Ramos (cell line): ENCODE measurements around the gene SOS1.
"Not testable (repeated sequence)": the region's sequence is repeated elsewhere in the genome, so short reads cannot be mapped to it uniquely, and the experiment has no call there.

Experiments used
- in situ Hi-C: fragments of 300-500 bp; cut with MboI; formaldehyde crosslinking; loops from one replicate; pipeline ENCODE4 v1.14.3; 2022; ENCODE audit warnings: low sequenced_read_pairs; ENCODE audit not compliant: unreplicated experiment

Gene SOS1

DNA sequence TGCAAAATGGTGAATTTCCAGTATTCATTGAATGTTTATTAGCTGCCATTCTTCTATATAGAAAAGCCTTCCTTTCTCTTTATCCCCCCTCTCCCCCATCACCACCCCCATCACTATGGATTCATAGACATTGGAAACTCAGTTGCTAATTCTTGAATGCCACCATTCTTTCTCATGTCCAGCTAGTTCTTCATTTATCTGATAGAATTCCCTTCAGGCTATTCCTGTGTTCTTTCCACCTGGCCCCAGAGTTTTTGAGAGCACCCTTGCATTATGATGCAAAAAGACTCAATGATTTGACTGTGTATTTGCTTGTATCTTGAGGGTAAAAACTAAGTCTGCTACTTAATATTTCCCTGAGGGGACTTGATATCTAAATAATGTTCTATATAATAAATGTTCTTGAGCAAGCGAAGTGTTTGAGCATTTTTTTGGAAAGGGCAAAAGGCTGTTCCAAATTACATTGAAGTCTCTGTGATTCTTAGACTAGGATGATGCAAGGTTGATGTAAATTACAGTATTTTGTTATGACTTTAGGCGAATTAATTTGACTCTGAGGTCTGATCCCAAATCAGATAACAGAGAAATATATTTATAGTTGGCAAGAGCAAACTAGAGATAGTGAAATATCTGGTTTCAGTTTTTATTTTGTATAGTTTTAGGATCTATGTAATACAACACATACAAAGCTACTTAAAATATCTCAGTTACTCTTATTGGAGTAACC is 18.8 kb upstream of the SOS1 start:
- in situ Hi-C loops, result no loop called here

- in situ Hi-C loops, result no loop called here
Observed at GRCh38 chr2:39138837-39139211, 18.0 kb upstream of the SOS1 start.

DNA sequence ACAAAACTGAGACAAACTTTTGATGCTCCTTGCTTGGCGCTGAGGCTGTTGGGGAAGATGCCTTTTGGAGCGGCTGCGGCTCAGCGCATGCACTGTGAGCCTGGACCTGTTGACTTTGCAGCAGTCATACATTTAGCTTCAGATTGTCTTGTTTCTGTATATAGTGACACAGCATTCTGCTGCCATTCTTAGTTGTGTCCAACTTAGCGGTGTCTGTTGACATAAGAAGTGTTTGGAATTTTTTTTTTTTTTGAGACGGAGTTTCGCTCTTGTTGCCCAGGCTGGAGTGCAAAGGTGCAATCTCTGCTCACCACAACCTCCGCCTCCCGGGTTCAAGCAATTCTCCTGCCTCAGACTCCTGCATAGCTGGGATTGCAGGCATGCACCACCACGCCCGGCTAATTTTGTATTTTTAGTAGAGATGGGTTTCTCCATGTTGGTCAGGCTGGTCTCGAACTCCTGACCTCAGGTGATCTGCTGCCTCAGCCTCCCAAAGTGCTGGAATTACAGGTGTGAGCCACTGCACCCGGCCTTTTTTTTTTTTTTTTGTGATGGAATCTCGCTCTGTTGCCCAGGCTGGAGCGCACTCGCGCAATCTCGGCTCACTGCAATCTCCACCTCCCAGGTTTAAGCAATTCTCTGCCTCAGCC is 17.5 kb upstream of the SOS1 start:
- in situ Hi-C loops, result not testable (repeated sequence)

- in situ Hi-C loops, result no loop called here
Observed at GRCh38 chr2:39136799-39137198, 15.9 kb upstream of the SOS1 start.

DNA sequence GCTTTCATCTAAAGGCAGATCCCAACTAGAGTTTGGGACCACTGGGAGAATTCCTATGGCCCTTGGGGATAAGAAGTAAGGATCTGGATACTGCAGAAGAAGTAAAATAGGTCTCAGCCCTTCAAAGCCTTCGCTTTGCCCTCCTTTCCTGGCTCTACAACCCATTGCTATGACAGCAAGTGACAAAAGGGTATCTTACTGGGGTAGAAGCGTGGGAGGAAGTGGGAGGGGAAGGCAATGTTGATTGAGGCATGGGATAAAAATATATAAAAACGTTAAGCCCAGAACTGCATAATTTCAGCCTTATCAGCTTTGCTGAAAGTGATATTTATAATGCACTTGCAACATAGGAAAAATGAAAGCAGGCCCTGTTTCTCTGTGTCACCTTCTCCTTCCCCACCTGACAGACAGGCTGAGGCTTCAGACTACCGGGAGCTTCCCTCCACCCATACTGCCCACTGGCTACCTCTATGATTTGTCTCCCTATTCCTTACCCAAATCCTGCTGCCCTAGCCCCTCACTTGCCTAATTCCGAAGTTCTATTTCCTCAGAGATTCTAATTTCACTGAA is 14.9 kb upstream of the SOS1 start:
- in situ Hi-C loops, result no loop called here

- in situ Hi-C loops, result no loop called here
Observed at GRCh38 chr2:39133215-39133851, 12.5 kb upstream of the SOS1 start.

DNA sequence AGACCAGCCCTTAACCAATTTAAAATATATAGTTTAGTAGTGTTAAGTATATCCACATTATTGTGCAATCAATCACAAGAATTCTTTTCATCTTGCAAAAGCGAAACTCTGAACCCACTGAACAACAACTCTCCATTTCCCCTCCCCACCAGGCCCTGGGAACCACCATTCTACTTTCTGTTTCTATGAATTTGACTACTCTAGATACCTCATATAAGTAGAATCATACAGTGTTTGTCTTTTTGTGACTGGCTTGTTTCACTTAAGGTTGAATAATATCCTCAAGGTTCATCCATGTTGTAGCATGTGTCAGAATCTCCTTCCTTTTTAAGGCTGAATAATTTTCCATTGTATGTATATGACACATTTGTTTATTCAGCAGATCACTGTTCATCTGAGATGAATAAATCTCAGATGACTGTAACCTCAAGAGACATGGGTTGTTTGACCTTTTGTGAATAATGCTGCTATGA is 8.1 kb upstream of the SOS1 start:
- in situ Hi-C loops, result no loop called here

DNA sequence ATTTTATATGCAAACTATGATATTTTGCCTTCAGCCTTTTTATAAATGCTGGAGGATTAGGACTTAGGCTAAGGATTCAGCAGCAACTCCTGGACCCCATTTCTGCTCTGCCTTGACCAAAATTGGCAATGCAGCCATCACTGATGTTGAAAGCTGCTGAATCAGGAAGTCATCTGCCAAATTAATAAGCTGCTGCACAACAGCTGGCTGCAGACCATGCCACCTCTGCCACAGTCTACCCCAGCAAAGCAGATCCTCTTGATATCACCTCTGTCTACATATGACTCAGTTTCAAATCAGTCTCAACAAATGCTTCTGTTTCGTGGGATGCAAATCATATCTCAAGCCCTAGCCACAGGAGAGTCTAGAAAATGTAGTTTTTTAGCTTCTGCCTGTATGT is 7.1 kb upstream of the SOS1 start:
- in situ Hi-C loops, result no loop called here

DNA sequence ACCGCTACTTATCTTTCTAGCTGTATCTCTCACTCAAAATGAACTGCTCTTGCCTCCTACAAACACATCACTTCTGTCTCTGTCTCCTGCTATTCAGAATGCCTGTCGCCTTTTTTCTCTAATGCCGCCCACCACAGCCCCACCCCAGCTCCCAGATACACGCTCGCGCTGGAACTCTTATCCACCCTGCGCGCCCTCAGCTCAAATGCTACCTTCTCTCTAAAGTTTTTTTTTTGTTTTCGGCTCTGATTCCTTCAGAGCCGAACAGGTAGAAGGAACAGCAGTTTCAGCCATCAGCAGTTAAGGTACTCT is 3.9 kb upstream of the SOS1 start:
- in situ Hi-C loops, result no loop called here

- in situ Hi-C loops, result no loop called here
Observed at GRCh38 chr2:39124000-39124745, 3.3 kb upstream of the SOS1 start.

GRCh38 chr2:39123436-39123999 is 2.7 kb upstream of the SOS1 start:
- in situ Hi-C loops, result no loop called here

DNA sequence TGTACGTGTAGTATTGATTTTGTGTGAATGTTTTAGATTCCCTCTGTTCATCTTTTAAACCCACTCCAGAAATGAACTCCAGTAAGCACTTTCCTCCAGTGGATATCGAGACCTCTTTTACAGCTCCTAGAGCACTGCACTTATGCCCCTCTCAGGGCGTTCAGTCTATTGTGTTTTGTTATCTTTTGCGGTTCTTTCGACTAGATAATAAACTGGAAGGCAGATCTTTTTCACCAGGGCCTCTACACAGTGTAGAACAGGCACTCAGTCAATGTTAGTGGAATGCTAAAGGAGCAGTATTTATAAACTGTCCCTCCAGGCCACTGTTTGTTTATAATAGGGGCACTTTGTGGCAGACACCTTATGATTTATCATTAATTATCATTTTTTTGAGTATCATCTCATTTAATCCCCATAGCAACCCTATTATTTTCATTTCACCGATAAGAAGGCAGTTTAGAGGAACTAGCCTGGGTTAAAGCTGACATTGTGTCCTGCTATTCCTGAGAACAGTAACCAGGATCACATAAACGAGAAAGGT is 742 bp upstream of the SOS1 start:
- in situ Hi-C loops, result no loop called here

GRCh38 chr2:39120521-39120770 is 405 bp downstream of the SOS1 start:
- in situ Hi-C loops, result no loop called here

GRCh38 chr2:39119732-39120520 is 925 bp downstream of the SOS1 start:
- in situ Hi-C loops, result no loop called here

DNA sequence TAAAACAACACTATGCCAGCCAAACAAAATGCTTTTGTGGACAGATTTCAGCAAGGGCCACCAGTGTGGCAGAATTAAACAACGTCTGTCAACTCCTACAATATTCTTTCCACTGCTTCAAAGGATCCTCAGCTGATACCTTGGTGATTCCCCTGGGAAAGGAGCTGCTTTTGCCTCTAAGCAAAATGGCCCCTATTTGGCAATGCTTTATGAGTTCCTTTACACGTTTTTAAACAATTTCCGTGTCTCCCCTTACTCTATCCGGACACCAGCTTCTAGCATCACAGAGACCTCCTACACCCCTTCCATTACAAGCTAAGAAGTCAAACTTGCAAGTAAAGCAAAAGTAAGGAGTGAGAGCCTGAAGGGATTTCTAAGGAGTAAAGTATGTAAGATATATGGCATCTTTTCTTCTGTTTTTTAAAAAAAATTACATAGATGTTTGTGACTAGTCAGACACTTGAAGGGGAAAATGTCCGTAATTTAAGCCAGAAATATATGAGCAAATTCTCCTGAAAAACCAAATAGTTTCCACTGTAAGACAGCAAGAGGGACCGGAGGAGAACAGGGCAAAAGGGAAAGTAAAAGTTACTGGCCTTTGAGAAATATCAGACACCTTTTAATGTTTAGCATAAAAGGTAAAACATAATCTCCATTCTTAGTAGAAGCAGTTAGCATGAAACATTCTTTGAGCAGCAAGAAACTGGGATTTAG is 1.9 kb downstream of the SOS1 start:
- in situ Hi-C loops, result no loop called here

DNA sequence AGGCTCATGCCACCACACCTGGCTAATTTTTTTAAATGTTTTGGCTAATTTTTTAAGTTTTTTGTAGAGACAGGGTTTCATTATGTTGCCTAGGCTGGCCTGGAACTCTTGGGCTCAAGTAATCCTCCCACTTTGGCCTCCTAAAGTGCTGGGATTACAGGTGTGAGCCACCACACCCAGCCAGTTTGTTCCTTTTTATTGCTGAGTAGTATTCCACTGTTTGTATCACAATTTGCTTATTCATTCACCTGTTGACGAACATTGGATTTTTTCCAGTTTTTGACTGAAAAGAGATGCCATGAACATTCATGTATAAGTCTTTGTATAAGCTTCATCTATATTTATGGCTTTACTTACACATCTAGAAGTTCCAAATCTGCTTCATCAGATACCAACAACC is 5.3 kb downstream of the SOS1 start:
- in situ Hi-C loops, result no loop called here

DNA sequence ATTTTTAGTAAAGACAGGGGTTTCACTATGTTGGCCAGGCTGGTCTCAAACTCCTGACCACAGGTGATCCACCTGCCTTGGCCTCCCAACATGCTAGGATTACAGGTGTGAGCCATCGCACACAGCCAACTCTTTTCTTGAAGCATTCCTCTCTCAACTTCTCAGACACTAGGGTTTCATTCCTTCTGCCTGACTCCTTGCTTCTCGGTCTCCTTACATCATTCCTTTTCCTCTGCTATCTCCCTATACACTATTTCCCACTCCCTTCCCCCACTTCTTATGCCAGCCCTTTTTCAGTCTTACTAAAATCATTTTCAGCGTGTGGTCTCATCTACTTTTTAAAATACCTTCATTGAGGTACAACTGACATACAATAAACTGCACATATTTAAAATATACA is 6.1 kb downstream of the SOS1 start:
- in situ Hi-C loops, result no loop called here

DNA sequence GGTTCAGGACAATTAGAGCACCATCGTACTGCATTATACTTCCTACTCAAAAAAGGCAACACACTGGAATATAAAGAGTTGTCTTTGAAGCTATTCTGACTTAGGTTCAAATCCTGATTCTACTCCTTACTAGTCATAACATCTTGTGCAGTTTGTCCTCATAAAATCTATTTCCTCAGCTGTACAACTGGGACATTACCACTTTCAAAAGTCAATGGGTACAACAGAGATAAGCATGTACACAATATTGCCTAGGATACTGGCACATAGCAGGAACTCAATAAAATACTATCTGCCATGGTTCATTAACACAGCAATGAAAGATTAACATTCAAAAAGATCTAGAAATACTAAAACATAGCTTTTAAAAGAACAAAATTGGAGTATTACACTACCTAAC is 11.3 kb downstream of the SOS1 start:
- in situ Hi-C loops, result no loop called here

DNA sequence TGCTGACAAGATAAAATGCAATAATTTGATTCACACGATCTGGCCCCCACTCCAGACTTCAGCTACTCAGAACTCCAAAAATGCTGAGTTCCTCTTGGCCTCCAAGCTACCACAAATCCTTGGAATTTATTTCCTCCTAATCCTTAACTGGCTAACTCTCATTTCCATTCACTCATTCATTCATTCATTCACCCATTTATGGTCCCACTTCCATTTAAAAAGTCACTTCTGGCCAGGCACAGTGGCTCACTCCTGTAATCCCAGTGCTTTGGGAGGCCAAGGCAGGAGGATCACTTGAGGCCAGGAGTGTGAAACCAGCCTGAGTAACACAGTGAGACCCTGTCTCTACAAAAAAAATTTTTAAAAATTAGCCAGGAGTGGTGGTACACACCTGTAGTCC is 12.5 kb downstream of the SOS1 start:
- in situ Hi-C loops, result no loop called here
